ENCODE measurements around the gene OSBPL2. TPM values are rescaled to one million over a fixed set of nuclear protein-coding genes. Genes with fewer than 3 reads are reported as not detected.

OSBPL2 gene
- total RNA-seq, 1 experiment from 2014 or later = 26.3 TPM

- peaks cover 42% of the 10 kb centered on the region for H3K36me3 ChIP-seq (ENCODE audit: insufficient read depth, low read length, poor library complexity, severe bottlenecking)
- peaks cover 2% of the 10 kb centered on the region for H3K4me1 ChIP-seq (ENCODE audit: insufficient read depth, low read length, poor library complexity, severe bottlenecking)
- no peaks in the 10 kb centered on the region for H3K27me3 ChIP-seq (replicated peaks; ENCODE audit: insufficient read depth, low read depth, low read length, poor library complexity)
- no peak for DNase-seq (ENCODE audit: low spot score)
- TF ChIP-seq CTCF (conservative IDR thresholded peaks at IDR 0.05; ENCODE audit: low read depth, low read length) (no peak), EZH2 (IDR thresholded peaks at IDR 0.05; ENCODE audit: borderline replicate concordance, low read depth, low read length, poor library complexity, severe bottlenecking) (no peak)
- no peak overlapping the region for H3K27ac ChIP-seq (ENCODE audit: low read depth, low read length, poor library complexity, severe bottlenecking)
- no TSS peak for BruUV-seq (replicated peaks)
- intact Hi-C loops (cut with micrococcal nuclease; ENCODE audit: unreplicated experiment) = no loop called here
- ChIA-PET POLR2A (ENCODE audit: low non-redundant PET) (no interaction called here), CTCF (no interaction called here)
- H3K4me3 ChIP-seq (ENCODE audit: low read depth, low read length, poor library complexity, severe bottlenecking) = no peak overlapping the region
- no peaks in the 10 kb centered on the region for H3K9me3 ChIP-seq (ENCODE audit: low read depth, low read length, poor library complexity, severe bottlenecking)
Measured at GRCh38 chr20:62195736-62196135, 42.6 kb upstream of the OSBPL2 start.

GRCh38 chr20:62196286-62196685, 42.0 kb upstream of the OSBPL2 start:
- ChIA-PET CTCF (no interaction called here), POLR2A (ENCODE audit: low non-redundant PET) (no interaction called here)
- Histone ChIP-seq H3K9me3 (ENCODE audit: low read depth, low read length, poor library complexity, severe bottlenecking) (no peaks in the 10 kb centered on the region), H3K36me3 (ENCODE audit: insufficient read depth, low read length, poor library complexity, severe bottlenecking) (peaks cover 45% of the 10 kb centered on the region), H3K27me3 (replicated peaks; ENCODE audit: insufficient read depth, low read depth, low read length, poor library complexity) (no peaks in the 10 kb centered on the region), H3K4me3 (ENCODE audit: low read depth, low read length, poor library complexity, severe bottlenecking) (no peak overlapping the region), H3K4me1 (ENCODE audit: insufficient read depth, low read length, poor library complexity, severe bottlenecking) (peaks cover 8% of the 10 kb centered on the region), H3K27ac (ENCODE audit: low read depth, low read length, poor library complexity, severe bottlenecking) (no peak overlapping the region)
- intact Hi-C loops (cut with micrococcal nuclease; ENCODE audit: unreplicated experiment) = no loop called here
- DNase-seq (ENCODE audit: low spot score) = no peak
- TF ChIP-seq CTCF (conservative IDR thresholded peaks at IDR 0.05; ENCODE audit: low read depth, low read length) = no peak
- TF ChIP-seq EZH2 (IDR thresholded peaks at IDR 0.05; ENCODE audit: borderline replicate concordance, low read depth, low read length, poor library complexity, severe bottlenecking) = no peak
- BruUV-seq (replicated peaks) = no TSS peak

GRCh38 chr20:62197311-62197710, 41.0 kb upstream of the OSBPL2 start:
- TF ChIP-seq CTCF (conservative IDR thresholded peaks at IDR 0.05; ENCODE audit: low read depth, low read length) (no peak), EZH2 (IDR thresholded peaks at IDR 0.05; ENCODE audit: borderline replicate concordance, low read depth, low read length, poor library complexity, severe bottlenecking) (no peak)
- no peak for DNase-seq (ENCODE audit: low spot score)
- Histone ChIP-seq H3K9me3 (ENCODE audit: low read depth, low read length, poor library complexity, severe bottlenecking) (no peaks in the 10 kb centered on the region), H3K4me1 (ENCODE audit: insufficient read depth, low read length, poor library complexity, severe bottlenecking) (peaks cover 18% of the 10 kb centered on the region), H3K27ac (ENCODE audit: low read depth, low read length, poor library complexity, severe bottlenecking) (no peak overlapping the region), H3K4me3 (ENCODE audit: low read depth, low read length, poor library complexity, severe bottlenecking) (no peak overlapping the region), H3K36me3 (ENCODE audit: insufficient read depth, low read length, poor library complexity, severe bottlenecking) (peaks cover 45% of the 10 kb centered on the region), H3K27me3 (replicated peaks; ENCODE audit: insufficient read depth, low read depth, low read length, poor library complexity) (no peaks in the 10 kb centered on the region)
- POLR2A ChIA-PET (ENCODE audit: low non-redundant PET) = no interaction called here
- intact Hi-C loops (cut with micrococcal nuclease; ENCODE audit: unreplicated experiment) = no loop called here
- BruUV-seq (replicated peaks) = no TSS peak
- CTCF ChIA-PET = no interaction called here
